HPDE6-E6E7 (cell line): Measurements from ENCODE around the gene HSPB9.

Experiments used
- DNase-seq: peaks from one replicate; pipeline ENCODE4 v3.0.0; 2011; ENCODE audit warnings: missing footprints; ENCODE audit errors: extremely low spot score

The HSPB9 gene

GRCh38 chr17:42122371-42123303, at the start of gene HSPB9:
Gene HSPB9 (plus strand): TSS chr17:42122804. CDS start chr17:42122851, 47 bp downstream.
- no peak for DNase-seq

DNA sequence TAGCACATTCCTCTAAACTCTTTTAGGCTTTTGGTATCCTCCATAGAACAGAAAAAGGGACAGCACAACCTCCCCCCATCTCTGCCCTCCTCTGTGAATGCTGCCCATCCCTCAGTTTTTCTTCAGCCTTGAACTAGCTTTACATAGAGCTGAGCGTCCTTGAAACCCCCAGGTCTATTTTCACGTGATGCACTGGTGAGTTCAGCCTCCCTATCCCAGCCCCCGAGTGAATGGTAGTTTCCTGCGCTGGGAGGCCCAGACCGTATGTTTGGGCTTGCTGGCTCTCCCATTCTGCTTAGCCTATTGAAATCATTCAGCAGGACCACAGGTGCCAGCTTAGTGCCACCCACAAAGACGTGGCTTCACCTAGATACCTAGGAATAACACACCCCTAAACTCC, 46.8 kb upstream of the HSPB9 start:
- no peak for DNase-seq

DNA sequence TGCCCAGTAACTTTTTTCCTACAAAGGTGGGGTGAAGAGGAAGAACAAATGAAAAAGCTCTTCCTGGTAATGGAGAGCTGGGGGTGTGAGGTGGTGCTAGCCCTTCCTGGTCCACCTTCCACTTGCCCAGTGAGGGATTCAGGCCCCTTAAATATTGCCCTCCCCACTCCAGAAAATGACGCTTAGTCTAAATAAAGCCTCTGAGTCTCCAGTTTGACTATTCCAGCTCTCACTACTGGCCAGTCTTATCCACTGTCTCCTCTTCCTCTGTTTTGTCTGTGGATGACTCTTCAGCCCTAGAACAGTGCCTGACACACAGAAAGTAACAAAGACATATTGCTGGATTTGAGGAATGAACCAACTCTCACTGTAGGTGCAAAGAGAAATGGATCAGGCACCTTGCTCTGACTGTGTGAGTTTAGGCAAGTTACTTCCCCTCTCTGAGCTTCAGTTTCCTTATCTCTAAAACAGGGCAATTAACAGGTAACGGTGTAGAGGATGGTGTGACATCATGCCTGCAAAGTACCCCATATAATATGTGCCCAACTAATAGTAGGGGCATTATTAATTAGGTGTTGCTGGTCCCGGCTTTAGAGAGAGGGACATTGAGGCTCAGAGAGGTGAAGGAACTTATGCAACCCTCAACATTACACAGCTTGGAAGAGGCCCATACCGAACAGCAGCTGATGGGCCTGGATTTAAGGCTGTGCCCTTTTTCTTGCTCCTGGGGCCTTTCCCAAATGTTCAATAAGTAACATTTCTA, 45.6 kb upstream of the HSPB9 start:
- no peak for DNase-seq

DNA sequence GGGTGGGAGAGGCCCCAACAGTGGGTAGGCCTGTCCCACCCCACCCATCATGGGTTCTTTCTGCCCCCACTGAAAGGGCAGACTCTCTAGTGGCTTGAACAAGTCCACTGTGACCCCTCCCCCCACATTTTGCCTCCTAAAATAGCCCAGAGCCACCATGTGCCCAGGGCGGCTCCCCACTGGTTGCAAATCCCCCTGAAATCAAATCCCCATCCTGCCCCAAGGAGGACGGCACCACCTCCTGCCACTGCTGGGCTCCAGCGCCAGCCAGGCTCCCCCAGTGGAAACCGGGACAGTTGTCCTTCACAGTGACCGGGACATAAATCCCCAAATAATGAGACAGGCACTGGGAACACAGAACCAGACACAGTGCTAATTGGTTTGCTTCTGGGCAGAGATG, 44.8 kb upstream of the HSPB9 start:
- no peak for DNase-seq

DNA sequence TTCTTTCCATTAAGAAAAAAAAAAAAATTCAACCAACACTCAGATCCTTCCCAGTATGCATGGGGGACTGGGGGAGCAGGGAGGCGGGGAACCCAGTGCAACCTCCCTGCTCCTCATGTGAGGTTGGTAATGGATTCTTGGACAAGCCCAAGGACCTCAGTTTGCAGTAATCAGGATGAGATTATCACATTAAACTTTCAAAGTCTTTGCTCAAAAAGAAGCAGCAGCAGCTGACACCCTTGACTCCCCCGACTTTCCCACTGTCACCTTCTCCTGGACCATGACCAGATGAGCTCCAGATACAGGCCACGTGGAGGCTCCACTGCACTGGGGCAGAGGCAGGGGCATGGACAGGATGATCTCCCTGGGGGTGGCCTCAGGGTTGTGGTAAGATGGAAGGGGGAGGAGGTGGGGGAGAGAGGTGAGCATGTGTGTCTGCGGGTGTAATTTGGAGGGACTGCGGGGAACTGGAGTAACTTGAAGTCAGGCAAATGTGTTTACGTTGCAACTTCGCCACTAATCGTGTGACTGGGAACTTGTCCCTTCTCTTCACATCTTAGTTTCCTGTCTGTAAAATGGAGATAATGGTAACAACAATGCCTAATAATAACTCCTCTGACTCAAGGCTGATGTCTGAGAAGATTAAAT, 44.1 kb upstream of the HSPB9 start:
- DNase-seq, result no peak

DNA sequence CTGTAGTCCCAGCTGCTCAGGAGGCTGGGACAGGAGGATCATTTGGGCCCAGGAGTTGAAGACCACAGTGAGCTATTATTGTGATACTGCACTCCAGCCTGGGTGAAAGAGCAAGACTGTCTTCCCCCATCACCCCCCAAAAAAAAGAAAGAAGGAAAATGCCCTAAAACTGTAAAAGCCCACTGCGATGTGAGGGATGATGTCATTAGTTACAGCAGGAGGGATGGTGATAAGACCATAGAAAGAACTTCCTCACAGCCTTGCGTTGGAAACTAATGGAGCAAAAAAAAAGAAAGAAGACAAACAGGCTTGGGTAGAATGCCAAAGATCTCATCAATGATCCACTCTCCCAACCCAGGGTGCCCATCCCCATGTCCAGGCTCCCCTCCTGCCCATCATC, 43.1 kb upstream of the HSPB9 start:
- no peak for DNase-seq

GRCh38 chr17:42081516-42082129, 41.0 kb upstream of the HSPB9 start:
- DNase-seq, result no peak

DNA sequence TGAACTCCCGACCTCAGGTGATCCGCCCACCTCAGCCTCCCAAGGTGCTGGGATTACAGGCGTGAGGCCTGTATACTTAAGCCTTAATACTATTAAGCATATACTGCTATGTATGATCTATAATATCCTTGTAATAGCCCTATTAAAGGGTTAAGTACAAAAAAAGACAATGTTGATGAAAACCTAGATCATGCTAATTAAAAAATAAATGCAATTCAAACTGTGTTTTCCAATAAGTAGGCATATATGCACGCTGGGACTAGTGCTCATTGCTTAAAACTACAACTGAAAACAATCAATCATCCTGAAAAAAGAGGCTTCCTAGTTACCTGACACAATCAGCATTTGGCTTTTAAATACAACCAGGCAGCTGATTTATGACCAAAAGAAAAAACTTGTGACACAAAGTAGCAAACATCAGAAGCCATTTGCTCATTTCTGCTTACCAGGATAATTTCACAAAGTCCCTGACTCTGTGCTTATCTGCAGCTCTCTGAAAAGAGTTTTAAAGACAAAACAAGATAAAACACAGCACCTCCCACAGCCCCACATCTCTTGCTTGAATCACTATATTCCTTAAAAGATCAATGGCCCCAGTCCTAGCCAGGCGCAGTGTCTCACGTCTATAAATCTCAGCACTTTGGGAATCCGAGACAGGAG, 35.4 kb upstream of the HSPB9 start:
- DNase-seq, result no peak

GRCh38 chr17:42087736-42088705, 34.6 kb upstream of the HSPB9 start:
- no peak for DNase-seq

GRCh38 chr17:42088736-42089135, 33.9 kb upstream of the HSPB9 start:
- DNase-seq, result no peak

DNA sequence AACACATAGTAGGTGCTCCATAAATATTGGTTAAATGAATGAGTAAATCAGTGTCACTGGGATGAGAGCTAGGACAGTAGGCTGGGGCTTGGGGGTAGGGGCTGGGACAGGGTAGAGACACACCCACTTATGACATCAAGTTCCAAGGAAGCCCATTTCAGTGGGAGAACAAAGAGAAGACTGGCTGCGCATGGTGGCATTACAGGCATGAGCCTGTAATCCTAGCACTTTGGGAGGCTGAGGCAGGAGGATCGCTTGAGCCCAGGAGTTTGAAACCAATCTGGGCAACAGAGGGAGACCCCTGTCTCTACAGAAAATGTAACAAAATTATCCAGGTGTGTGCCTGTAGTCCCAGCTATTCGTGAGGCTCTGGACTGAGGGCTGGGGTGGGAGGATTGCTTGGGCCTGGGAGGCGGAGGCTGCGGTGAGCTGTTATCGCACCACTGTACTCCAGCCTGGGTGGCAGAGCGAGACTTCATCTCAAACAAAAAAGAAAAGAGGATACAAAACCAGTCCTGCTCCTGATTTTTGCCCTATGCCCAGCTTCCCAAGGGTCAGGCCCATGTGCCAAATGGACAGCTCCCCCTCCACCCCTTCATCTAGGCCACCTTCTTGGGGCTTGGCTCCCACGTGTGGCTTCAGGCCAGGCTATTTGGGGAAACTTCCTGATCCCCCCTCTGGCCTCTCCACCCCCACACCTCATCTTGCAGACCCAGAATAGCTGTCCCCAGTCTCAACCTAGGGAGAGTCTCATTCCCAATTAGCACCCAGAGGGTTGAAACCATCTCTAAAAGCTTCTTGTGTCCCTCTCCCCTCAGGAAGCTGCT, 31.4 kb upstream of the HSPB9 start:
- no peak for DNase-seq

GRCh38 chr17:42092939-42093338, 29.7 kb upstream of the HSPB9 start:
- DNase-seq, result no peak

- DNase-seq, result no peak
Measured at GRCh38 chr17:42094375-42095069, 28.1 kb upstream of the HSPB9 start.

GRCh38 chr17:42096360-42097111, 26.1 kb upstream of the HSPB9 start:
- DNase-seq, result no peak

- DNase-seq, result no peak
Measured at GRCh38 chr17:42097691-42098631, 24.6 kb upstream of the HSPB9 start, which contains the start of gene ZNF385C. Gene ZNF385C (minus strand): TSS chr17:42098473. CDS start chr17:42063056, 35,417 bp downstream.

GRCh38 chr17:42098730-42099399, 23.7 kb upstream of the HSPB9 start:
- no peak for DNase-seq
